Left lung (tissue), 10 donors: ENCODE data around the gene AGBL1. TPM values are rescaled to one million over a fixed set of nuclear protein-coding genes. Genes with fewer than 3 reads are reported as not detected.

Source experiments
- ATAC-seq: fragments of 200-7000 bp; cut with Tn5 transposase; one replicate; pipeline ENCODE4 v1.9.1; 2020; ENCODE audit warnings: moderate library complexity
- DNase-seq, 4 donors: peaks; one replicate each; pipeline ENCODE4 v3.0.0-alpha.2; 2013 to 2020
- H3K27ac ChIP-seq, 2 donors: fragments of 200-600 bp; sonication (generic) in 1 of 2; one replicate each; pipeline versions ENCODE4 v1.5.0 to v1.8.0; 2020 to 2021
- H3K27me3 ChIP-seq, 2 donors: fragments of 200-600 bp; sonication (generic) in 1 of 2; one replicate each; pipeline versions ENCODE4 v1.5.0 to v1.8.0; 2020 to 2021
- H3K36me3 ChIP-seq, 2 donors: fragments of 200-600 bp; sonication (generic) in 1 of 2; one replicate each; pipeline versions ENCODE4 v1.5.0 to v1.8.0; 2020 to 2021
- H3K4me1 ChIP-seq, 2 donors: fragments of 200-600 bp; one replicate each; pipeline ENCODE4 v1.8.0; 2021
- H3K4me3 ChIP-seq, 2 donors: fragments of 200-600 bp; sonication (generic) in 1 of 2; one replicate each; pipeline versions ENCODE4 v1.5.0 to v1.8.0; 2020 to 2021; ENCODE audit warnings: mild to moderate bottlenecking in 1 of 2
- H3K9me3 ChIP-seq, 2 donors: fragments of 200-600 bp; sonication (generic) in 1 of 2; one replicate each; pipeline versions ENCODE4 v1.5.0 to v1.8.0; 2020 to 2021
- intact Hi-C, 2 donors: fragments of 100-400 bp; cut with DNase I; formaldehyde crosslinking; loops; one replicate each; pipeline versions ENCODE4 v1.11.2 to v1.14.2; 2022
- polyA plus RNA-seq, 6 donors: library from polyadenylated mRNA; unstranded; fragments of 120-200 nt; gene quantifications; one replicate each; pipeline ENCODE4 v1.2.1, GENCODE V29; 2013; ENCODE audit not compliant: insufficient read length in 6 of 6
- total RNA-seq, 2 donors: library from RNA; stranded (reverse); fragmentation: NEBNext Ultra II Directional; extraction: Animal tissue kit (Norgen Biotek cat#: 25700); gene quantifications; one replicate each; pipeline ENCODE4 v1.2.1, GENCODE V29; 2021
- TF ChIP-seq, protein P1 (sequence below), 2 donors: fragments of 200-600 bp; sonication (generic) in 1 of 2; IDR thresholded peaks; one replicate each; pipeline versions ENCODE4 v1.5.0 to v1.8.0; 2021; ENCODE audit warnings: antibody characterized with exemption in 2 of 2
- donor health status: DM: no; HTN: yes; CAD: no.
- donor health status: DM: no; HTN: no; CAD: no.

AGBL1 gene
- total and polyA plus RNA-seq, 8 donors = 0.01 to 3.3 (median 0.11) TPM; not detected in 1

DNA sequence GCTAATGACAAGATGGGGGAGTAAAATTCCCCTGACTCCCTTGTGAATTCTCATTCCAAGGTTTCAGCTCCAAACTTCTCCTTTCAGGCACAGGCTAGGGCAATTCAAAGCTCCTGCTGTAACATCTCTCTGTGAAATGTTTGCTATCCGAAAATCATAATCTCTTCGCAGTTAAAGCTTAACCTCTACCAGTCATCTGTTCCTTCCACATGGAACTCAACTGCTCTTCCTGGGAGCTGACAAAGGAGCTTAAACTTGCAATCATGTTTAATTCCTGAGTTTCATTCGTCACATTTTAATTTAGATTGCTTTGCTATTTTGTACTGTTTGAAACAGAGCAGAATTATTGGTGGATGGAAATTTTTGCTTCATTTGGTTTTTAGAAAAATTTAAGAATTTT lies 328.6 kb downstream of the AGBL1 start:
- ATAC-seq (no peak), DNase-seq (no peak)
- Histone ChIP-seq H3K27me3 (no peaks in the 10 kb centered on the region), H3K36me3 (no peaks in the 10 kb centered on the region), H3K4me1 (no peaks in the 10 kb centered on the region), H3K9me3 (no peaks in the 10 kb centered on the region), H3K27ac (no peak overlapping the region), H3K4me3 (no peak overlapping the region)
- TF ChIP-seq, protein P1, sequence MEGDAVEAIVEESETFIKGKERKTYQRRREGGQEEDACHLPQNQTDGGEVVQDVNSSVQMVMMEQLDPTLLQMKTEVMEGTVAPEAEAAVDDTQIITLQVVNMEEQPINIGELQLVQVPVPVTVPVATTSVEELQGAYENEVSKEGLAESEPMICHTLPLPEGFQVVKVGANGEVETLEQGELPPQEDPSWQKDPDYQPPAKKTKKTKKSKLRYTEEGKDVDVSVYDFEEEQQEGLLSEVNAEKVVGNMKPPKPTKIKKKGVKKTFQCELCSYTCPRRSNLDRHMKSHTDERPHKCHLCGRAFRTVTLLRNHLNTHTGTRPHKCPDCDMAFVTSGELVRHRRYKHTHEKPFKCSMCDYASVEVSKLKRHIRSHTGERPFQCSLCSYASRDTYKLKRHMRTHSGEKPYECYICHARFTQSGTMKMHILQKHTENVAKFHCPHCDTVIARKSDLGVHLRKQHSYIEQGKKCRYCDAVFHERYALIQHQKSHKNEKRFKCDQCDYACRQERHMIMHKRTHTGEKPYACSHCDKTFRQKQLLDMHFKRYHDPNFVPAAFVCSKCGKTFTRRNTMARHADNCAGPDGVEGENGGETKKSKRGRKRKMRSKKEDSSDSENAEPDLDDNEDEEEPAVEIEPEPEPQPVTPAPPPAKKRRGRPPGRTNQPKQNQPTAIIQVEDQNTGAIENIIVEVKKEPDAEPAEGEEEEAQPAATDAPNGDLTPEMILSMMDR (IDR thresholded peaks at IDR 0.05) = no peak
- intact Hi-C loops = no loop called here

DNA sequence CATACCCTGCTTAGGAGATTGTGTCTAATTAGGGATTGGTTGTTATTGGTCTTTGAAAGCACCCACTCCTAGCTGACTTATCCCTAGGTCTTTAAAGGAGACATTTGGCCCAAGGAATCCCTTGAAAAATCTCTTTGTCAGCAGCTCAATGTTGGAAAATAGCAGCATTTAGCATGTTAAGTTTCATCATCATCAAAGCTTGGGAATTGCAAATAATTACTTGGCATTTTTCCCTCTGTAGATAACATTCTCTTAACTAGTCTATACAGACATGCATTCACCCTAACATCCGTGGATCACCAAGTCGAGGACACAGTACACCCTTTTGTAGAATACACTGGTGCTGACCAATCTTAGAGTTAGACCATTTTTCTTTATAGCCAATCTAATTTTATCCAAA lies 332.2 kb downstream of the AGBL1 start:
- DNase-seq (peak in 2 of 4 donors; percentile 23 to 30), ATAC-seq (no peak)
- Histone ChIP-seq H3K4me3 (no peak overlapping the region), H3K9me3 (no peaks in the 10 kb centered on the region), H3K27me3 (no peaks in the 10 kb centered on the region), H3K4me1 (no peaks in the 10 kb centered on the region), H3K36me3 (no peaks in the 10 kb centered on the region), H3K27ac (no peak overlapping the region)
- TF ChIP-seq, protein P1 (IDR thresholded peaks at IDR 0.05) = no peak
- intact Hi-C loops = no loop called here

DNA sequence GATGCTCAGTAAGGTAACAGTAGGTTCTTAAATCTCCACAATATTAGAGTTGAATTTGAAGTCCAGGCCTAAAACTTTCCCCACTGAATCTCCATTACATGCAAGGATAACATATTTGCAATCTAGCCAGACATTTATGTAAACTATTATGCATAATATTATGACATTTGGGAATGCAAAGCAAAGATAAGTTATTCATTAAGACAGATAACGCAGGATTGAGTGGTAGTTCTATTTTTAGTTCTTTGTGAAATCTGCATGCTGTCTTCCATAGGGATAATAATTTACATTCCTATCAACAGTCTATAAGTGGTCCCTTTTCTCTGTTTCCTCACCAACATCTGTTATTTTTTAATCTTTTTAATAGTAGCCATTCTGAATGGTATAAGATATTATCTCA lies 333.5 kb downstream of the AGBL1 start:
- H3K4me3 ChIP-seq = no peak overlapping the region
- ATAC-seq = no peak
- no peaks in the 10 kb centered on the region for H3K9me3 ChIP-seq
- intact Hi-C loops = no loop called here
- no peaks in the 10 kb centered on the region for H3K36me3 ChIP-seq
- H3K27me3 ChIP-seq = no peaks in the 10 kb centered on the region
- TF ChIP-seq, protein P1 (IDR thresholded peaks at IDR 0.05) = no peak
- H3K4me1 ChIP-seq = no peaks in the 10 kb centered on the region
- DNase-seq = peak in 2 of 4 donors; percentile 30 to 37
- no peak overlapping the region for H3K27ac ChIP-seq

DNA sequence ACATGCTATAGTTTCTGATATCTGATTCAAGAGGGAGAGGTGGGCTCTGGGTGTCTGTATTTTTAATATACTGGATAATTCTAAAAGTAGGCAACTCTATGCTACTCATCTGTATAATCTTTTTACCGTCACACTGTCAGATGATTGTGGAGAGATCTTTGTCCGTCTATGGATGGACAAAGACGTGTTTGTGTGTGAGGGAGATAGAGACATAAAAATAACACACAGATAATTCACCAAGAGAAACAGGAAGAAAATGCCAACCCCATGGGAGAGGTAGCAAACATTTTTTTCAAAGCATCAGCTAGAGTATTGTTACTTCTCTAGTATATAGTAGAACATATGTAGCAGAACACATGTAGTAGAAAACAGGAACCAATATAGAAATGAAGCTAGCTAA lies 346.1 kb downstream of the AGBL1 start:
- ATAC-seq = no peak

DNA sequence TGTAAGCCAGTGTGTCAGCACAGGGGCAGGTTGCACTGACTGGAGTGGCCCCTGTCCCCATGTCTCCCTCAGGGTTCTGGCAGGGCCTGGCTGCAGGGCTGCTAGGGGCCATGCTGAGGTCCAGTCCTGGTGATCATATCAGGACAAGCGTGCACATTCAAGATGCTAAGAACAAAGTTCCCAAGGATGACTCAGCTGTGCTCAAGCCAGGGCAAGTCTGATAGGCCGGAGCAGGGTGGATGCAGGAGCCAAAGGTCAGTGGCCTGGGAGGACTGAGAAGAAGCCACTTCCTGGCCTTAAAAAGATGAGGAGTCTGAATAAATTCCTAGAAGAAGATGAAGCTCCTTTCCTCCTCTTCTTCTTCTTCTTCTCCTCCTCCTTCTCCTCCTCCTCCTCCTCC lies 353.2 kb downstream of the AGBL1 start:
- Histone ChIP-seq H3K9me3 (no peaks in the 10 kb centered on the region), H3K27ac (no peak overlapping the region), H3K27me3 (no peaks in the 10 kb centered on the region), H3K4me3 (no peak overlapping the region), H3K4me1 (no peaks in the 10 kb centered on the region), H3K36me3 (no peaks in the 10 kb centered on the region)
- TF ChIP-seq, protein P1 (IDR thresholded peaks at IDR 0.05) = no peak
- ATAC-seq (no peak), DNase-seq (peak in 1 of 4 donors; percentile 28)
- intact Hi-C loops = no loop called here

More for the DNA sequence above, 346.1 kb downstream of the AGBL1 start:
- H3K27ac ChIP-seq = no peak overlapping the region
- no peak for DNase-seq
- H3K4me1 ChIP-seq = no peaks in the 10 kb centered on the region
- no peaks in the 10 kb centered on the region for H3K27me3 ChIP-seq
- H3K4me3 ChIP-seq = no peak overlapping the region
- no peaks in the 10 kb centered on the region for H3K36me3 ChIP-seq
- intact Hi-C loops = no loop called here
- H3K9me3 ChIP-seq = peaks cover 0 to 9% of the 10 kb centered on the region in 2 donors
- TF ChIP-seq, protein P1 (IDR thresholded peaks at IDR 0.05) = no peak
